SK-MEL-5 (cell line): Measurements from ENCODE around the gene LPIN3. TPM values are rescaled to one million over a fixed set of nuclear protein-coding genes. Genes with fewer than 3 reads are reported as not detected.
A peak's percentile ranks its signal among the peaks of the same experiment; 100 is the strongest.

Experiments used
- DNase-seq: peaks from one replicate; pipeline ENCODE4 v3.0.0-alpha.2; 2016; ENCODE audit warnings: low read depth, low spot score
- in situ Hi-C: cut with HindIII; loops from 2 replicates; pipeline ENCODE4 v1.10.0; 2016; ENCODE audit warnings: low sequenced_read_pairs, high pct_unique_total_duplicates, low pct_unique_long_range_greater_than_20kb
- total RNA-seq: library from RNA; depleted of rRNA; stranded (reverse); fragments of >200 nt; shearing (Covaris generic); gene quantifications from 2 replicates; pipeline ENCODE4 v1.2.3, GENCODE V29; 2014

Gene LPIN3
- total RNA-seq, 1 experiment from 2014 or later = 6.2 TPM

DNA sequence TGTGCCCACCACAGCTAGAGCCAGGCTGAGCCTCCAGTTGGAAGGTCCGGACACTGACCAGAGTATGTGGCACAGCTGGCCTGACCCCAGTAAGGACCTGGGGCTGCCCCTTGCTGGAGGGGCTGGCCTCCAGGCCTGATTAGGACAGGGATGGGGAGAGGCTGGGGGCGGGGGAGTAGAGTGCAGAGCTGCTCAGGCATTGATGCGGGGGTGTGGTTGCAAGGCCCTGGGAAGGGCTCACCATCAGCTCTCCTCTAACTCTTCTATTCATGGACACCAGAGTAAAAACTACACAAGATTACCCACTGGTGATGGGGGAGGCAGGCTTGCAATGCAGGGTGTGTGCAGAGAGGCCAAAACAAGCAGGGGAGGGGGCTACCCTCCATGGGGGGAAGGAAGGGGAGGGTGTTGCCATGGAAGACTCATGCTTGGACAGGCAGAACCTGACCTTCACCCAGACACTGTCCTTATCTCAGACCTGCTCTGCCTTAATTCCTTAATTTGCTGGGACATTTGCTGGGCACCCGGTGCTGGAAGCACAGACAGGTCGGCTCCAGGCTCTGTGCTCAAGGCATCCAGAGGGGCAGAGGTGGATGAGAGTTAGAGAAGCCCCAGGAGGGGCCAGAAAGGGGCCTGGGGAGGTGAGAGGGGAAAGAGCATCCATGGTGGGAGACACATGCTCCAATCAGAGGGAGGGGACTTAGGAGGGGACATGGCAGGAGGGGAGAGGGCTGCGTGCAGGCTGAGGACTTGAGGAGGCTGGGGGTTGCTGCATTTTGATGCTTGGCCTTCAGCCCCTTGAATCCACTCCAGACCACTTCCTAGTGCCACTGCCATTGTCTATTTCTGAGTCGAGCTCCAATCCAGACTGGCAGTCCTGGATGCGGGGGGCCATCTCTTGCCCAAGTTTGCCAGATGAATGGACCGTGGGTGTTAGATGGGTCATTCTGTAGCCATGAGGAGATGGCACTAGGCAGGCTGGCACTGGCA is 33.6 kb downstream of the LPIN3 start:
- in situ Hi-C loops = no loop called here
- DNase-seq = no peak

DNA sequence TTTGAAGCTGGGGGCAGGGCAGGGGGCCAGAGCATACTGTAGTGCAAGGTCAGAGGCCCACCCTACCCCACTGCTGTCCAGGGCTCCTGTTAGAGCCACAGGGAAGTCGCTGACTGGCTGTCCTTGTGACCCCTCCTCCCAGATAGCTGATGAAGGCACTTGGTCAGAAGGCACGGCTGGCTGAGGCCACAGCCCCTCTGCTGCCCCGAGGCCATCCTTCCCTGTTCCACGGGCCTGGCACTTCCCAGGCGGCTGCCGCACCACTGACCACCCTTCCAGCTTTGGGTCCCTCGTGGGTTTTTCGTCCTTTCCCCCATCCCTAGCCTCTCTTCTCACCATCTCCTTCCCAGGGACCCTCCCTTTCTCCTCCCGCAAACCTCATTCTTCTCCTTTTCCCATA is 35.2 kb downstream of the LPIN3 start:
- DNase-seq = no peak
- in situ Hi-C loops = no loop called here

DNA sequence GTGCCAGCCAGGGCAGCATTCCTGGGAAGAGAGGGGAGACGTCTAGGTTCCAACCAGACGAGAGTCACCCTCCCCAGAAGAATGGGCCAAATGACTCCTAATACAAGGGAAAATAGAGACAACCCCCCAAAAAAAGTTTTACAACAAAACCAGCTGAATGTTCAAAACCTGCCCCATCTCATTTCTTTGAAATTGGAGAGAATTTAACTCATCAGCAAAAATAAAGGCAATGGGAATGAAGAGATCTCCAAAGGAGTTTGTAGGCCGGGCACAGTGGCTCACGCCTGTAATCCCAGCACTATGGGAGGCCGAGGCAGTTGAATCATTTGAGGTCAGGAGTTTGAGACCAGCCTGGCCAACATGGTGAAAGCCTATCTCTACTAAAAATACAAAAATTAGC is 35.7 kb downstream of the LPIN3 start:
- in situ Hi-C loops = no loop called here
- DNase-seq = no peak

DNA sequence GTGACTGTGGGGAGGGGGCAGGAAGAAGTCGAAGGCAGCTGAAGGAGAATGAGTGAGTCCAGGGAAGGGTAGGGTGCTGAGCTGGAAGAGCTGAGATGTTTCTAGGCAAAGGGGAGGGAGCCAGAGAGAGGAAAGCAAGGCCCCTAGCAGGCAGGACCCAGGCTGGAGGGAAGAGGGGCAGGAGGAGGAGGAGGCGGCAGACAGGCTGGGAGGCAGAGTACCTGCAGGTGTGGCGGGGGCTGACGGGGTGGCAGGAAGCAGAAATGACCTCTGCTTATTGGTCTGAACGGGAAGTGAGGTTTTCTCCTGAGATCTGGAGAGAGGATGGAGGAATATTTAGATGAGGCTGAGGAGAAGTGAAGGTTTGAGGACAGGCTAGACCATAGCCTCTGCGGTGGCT is 36.7 kb downstream of the LPIN3 start:
- no peak for DNase-seq
- in situ Hi-C loops = no loop called here

DNA sequence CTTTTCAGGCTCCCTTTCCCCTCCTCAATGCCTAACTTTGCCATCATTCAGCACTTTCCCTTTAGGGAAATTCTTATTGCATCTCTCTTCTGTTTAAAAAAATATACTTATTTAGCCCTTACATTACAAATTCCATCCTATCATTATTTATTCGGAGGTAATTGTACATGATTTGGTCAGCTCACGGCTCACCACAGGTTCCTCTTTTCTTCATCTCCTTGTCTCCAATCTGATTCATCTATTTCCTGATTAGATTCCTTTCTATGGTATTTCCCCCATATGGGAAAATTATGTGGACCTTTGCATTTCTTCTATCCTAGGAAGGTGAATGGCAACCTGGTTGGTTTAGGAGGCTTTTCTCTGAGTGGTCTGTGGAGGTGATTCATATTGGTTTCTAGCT is 38.9 kb downstream of the LPIN3 start:
- no peak for DNase-seq

DNA sequence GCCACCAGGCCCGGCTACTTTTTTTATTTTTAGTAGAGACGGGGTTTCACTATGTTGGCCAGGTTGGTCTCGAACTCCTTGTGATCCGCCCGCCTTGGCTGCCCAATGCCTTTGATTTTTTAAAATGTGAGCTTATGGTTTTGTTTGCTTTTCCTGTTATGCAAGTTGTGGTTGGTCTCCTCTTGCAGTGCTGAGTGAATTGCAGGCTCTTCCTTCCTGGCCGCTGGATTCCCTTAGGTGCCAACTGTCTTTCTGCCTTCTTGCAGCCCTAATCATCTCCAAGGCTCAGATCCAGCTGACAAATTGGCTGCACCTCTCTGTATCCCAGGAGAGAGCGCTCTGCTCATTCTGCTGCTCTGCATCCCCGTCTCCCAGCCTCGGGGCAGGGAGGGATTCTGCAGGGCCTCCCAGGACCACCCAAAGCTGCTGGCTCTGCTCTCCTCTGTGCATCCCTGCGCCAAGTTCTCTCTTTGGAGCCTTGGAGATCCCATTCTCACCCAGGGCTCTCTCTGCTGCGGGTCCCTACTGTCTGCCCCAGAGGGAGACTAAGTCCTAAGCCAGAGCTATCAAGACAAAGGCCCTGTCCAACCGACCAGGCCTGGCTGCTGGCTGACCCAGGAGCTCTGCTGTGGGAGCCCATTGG is 40.1 kb downstream of the LPIN3 start:
- DNase-seq = no peak
- in situ Hi-C loops = no loop called here

More for the DNA sequence above, 38.9 kb downstream of the LPIN3 start:
- in situ Hi-C loops = no loop called here

DNA sequence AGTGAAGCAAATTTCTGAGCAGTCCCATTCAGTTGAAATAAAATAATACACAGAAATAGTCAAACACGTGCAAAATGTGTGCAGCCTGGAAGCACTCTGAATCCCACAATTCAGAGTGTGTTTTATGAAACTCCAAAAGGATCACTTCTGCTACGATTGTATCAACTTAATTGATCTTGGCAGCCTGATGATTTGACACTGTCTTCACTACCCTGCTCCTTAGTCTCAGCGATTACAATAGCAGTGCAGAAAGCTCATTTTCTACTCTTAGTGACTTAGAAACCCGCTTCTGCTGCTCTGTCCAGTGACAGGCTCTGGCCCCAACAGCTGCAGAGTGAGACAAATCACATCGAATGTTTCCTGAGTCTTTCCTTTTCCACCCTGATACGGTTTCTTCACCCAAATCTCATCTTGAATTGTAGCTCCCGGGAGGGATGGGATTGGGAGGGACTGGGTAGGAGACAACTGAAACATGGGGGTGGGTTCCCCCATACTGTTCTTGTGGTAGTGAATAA is 42.2 kb downstream of the LPIN3 start:
- DNase-seq = no peak
- in situ Hi-C loops = no loop called here

DNA sequence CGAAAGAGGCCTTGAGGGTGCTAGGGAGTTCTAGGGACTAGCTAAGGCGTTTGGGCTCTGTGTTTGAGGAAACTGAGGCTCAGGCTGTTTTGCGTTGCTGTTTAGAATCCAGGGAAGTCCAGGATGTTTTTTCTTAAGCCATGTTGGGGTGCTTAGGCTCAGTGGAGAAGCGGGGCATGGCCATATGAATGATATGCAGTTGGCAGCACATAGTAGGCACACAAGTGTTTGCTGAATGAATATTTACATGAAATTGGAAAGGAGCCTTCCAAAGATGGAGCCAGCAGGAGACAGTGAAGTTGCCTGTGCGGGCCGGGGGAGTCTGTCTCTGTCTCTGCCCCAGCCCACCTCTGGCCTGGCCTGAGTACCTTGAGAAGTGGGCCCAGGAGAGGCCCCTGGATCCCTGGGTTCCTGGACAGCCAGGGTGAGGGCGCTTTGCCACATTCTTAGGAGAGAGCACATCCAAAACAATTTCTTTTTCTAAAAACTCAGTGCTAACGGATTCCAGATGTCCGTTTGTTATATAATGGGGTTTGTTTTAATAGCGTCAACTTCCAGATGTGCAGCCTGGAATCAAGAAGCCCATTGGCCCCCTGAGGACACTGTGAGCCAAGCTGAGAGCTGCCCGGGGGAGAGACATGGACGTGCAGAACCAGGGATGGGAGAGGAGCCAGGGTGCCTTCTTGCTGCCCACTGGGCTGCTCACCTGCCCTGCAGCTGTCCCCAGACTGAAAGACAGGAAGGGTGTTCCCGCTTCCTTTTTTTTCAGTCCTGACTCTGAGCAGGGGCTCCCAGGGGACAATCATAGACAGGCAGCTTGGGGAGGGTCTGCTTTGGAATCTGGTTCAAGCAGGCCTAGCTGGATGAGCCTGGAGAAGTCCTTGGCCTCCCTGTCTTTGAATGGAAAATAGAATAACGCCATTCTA is 46.1 kb downstream of the LPIN3 start:
- in situ Hi-C loops = no loop called here
- DNase-seq = no peak

DNA sequence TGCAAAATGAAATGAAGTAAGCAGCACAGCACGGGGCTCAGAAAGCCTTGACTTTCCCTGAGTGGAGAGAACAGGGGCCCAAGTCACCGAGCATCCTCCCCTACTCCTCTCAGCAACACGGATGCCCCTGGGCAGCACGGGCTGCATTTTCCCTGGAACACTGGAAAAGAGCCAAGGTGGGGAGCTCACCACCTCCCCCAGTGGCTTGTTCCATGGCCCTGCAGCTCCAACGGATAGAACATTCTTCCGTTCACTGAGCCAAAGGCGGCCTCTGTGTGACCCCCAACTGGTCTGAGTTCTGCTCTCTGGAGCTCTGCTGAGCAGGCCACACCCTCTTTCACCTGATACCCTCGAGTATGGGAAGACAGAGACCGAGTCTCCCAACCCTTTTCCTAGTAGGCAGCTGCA is 46.8 kb downstream of the LPIN3 start:
- in situ Hi-C loops = no loop called here
- DNase-seq = peak; percentile 8

DNA sequence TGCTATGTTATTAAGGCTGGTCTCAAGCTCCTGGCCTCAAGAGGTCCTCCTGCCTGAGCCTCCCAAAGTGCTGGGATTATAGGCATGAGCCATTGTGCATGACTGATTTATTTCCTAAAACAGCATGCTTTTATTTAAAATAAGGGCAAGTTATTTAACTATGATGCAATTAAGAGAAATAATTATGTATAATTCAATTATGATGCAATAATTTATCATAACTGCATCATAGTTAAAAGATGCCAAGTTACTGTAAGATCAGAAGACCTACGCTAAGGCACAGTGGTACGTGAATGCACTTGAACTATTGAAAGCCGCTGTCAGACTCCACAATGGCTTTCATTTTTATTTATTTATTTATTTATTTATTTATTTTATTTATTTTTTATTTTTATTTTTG is 50.3 kb downstream of the LPIN3 start:
- in situ Hi-C loops = no loop called here

DNA sequence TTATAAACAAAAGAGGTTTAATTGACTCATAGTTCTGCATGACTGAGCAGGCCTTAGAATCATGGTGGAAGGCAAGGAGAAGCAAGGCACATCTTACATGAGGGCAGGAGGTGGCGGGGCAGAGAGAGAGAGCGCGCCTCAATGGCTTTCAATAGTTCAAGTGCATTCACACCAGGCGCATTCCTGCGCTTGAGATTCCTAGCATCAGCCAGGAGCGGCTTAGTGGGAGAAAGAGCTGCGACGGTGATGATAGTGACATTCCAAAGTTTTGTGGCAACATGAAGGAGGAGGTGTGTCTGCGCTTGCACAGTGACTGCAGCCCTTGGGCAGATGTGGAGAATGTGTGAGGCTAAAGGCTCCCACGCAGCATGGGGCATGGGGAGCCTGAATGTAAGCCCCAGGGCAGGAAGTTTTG is 51.0 kb downstream of the LPIN3 start:
- no peak for DNase-seq
- in situ Hi-C loops = no loop called here

More for the DNA sequence above, 50.3 kb downstream of the LPIN3 start:
- no peak for DNase-seq

DNA sequence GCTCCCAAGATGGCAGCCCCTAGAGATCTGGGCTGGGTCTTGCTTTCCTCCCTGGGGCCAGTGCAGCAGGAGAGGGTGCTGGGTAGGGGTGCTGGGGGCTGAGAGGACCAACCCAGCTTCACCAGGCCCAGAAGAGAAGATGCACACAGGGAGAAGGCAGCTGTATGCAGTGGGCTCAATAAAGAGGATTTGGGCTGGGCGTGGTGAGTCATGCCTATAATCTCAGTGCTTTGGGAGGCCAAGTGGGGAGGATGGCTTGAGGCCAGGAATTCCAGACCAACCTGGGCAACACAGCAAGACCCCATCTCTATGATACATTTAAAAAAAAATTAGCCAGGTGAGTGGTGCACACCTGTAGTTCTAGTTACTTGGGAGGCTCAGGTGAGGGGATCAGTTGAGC is 51.7 kb downstream of the LPIN3 start:
- in situ Hi-C loops = no loop called here
- no peak for DNase-seq

DNA sequence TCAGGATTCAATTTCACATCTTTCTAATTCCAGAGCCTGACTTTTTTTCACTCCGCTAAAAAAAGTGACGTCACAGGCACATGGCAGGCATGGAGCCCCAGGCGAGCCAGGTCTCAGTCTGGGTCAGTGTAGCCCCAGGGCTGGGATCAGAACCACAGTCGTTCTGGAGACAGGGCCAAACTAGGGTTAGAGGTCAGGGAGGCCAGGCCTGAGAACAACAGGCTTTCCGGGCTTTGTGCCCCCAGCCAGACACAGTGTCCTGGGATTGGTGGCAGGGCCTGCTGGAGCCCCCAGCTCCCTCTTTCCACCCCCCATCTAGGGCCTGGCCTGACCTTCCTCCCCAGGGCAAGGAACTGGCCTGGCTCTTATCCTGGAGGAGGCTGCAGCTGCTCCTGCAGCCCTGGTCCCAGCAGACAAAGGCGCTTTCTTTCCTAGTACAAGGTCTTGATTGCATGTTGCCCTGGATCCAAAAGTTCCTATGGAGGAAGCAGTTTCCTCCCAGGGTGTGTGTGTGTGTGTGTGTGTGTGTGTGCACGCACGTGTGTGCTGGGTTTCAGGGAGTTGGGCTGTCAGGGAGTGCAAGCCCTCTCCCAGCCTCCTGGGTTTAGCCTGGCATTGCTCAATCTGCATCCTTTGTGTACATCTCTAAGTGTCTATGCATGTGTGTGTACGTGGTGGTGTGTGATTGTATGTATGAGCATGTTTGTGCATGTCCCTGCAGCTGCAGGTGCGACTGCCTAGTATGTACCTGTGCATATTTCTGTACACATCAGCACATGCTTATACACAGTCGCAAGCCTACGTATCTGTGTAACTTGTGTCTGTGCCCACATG is 52.5 kb downstream of the LPIN3 start:
- DNase-seq = peak; percentile 58
- in situ Hi-C loops = no loop called here

DNA sequence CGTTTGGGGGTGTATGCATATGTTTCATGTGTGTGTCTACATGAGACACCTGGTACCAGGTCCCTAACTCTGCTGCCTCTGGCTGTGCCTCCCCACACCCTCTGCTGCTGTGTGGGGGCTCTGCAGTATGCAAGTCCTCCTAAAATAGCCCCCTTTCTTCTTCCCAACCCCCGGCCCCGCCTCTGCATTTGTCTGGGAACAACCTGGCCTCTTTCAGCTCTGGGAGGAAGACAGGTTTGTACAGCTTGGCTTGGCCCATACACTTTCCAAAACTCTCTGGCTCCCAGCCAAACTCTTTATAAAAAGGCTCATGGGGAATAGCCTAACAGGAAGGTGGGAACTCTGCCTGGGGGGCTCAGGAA is 53.1 kb downstream of the LPIN3 start:
- in situ Hi-C loops = no loop called here
- no peak for DNase-seq

DNA sequence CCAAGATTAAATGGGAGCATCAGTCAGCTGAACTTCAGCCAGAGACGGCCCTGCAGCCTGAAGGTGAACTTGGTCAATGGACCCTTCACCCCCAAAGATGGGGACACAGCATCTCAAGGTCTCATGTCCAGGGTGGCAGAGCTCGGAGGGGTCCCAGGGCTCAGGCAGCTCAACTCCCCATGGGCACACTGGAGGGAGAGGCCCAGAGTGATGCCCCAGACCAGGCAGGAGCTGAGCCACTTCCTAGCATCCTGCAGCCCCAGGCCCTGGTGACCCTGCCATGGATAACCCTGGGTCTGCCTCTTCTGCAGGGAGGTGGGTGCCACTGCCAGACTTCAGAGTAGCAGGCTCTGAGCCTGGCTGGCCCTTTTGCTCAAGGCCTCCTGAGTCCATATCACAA is 53.5 kb downstream of the LPIN3 start:
- DNase-seq = no peak
- in situ Hi-C loops = no loop called here

DNA sequence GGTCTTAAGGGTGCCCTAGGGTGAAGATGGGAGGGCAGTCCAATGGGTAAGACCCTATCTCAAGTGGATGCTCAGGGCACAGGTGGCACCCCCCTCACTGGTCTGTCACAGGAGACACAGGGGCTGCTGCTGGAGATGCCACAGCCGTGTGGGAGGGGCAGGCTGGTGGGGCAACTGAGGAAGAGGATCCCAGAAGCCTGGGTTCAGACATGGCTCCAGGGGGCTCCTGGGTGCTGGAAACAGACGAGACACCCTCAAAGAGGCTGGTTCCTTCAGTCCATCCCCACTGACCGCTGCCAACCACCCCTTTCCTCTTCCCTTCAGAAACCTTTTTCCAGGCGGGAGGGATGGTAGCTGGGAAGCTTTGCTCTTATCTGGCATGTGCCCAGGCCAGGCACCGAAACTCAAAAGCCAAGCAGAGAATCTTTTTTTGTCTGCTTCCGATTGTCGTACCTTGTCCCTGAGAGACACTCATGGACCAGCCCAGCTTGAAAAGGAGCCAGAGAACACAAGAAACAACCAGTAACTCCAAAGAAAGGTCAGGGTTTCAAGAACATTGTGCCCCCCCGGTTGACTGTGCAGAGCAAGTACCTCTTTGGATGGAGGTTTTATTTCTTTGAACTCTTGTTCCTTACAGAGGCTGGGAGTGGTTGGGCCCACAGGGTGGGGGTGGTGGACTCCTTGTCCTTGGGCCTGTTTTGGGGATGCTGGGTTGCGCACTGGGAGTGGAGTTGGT is 54.5 kb downstream of the LPIN3 start:
- no peak for DNase-seq
- in situ Hi-C loops = no loop called here
